Measurements from ENCODE around the gene UQCRHL. TPM values are rescaled to one million over a fixed set of nuclear protein-coding genes. Genes with fewer than 3 reads are reported as not detected.

The UQCRHL gene
- total RNA-seq, 1 experiment from 2014 or later: 11.2 TPM

- Histone ChIP-seq H3K9ac (ENCODE audit: low read length) (peak overlapping the region; percentile 12), H3K27me3 (ENCODE audit: low read length) (no peaks in the 10 kb centered on the region), H3K27ac (ENCODE audit: low read length) (peak overlapping the region; percentile 33), H3K4me2 (ENCODE audit: low read length) (peak overlapping the region; percentile 84), H3K79me2 (ENCODE audit: low read length) (peaks cover 49% of the 10 kb centered on the region), H3K4me1 (ENCODE audit: insufficient read depth, low read length) (peaks cover 54% of the 10 kb centered on the region), H4K20me1 (ENCODE audit: low read length) (no peaks in the 10 kb centered on the region), H3K9me3 (ENCODE audit: low read length) (no peaks in the 10 kb centered on the region), H3F3A (ENCODE audit: low read length, unreplicated experiment) (no peaks in the 10 kb centered on the region), H3K4me3 (ENCODE audit: low read length) (peak overlapping the region; percentile 86), H3K36me3 (ENCODE audit: low read depth, low read length) (no peaks in the 10 kb centered on the region), H2AFZ (ENCODE audit: low read length) (0 out of 2 replicates have a peak overlapping the region, but pooled peaks have one; percentile 6), H3K9me2 (replicated peaks; ENCODE audit: low read length) (no peaks in the 10 kb centered on the region)
- DNase-seq (peak; percentile 76), ATAC-seq (peak; percentile 19)
- intact Hi-C loops (cut with micrococcal nuclease): no loop called here
- no TSS peak for BruUV-seq (replicated peaks)
- ChIA-PET CTCF (no interaction called here), POLR2A (ENCODE audit: unreplicated experiment) (no interaction called here)
- TF ChIP-seq CTCF (conservative IDR thresholded peaks at IDR 0.05; ENCODE audit: low read depth, low read length) (no peak), EZH2 (IDR thresholded peaks at IDR 0.05; ENCODE audit: low read length, unreplicated experiment) (no peak), EZH2phosphoT487 (IDR thresholded peaks at IDR 0.05; ENCODE audit: borderline replicate concordance, low read length) (no peak)
These were observed 46.8 kb downstream of the UQCRHL start for GRCh38 chr1:15760520-15761211.

GRCh38 chr1:15758953-15759661, 48.3 kb downstream of the UQCRHL start:
- POLR2A ChIA-PET (ENCODE audit: unreplicated experiment): interaction anchor here (0.6 kb wide), 1 partner anchor 36 kb away, joined by 11 read pairs; no protein-coding TSS in a partner anchor
- BruUV-seq (replicated peaks): no TSS peak
- Histone ChIP-seq H3K36me3 (ENCODE audit: low read depth, low read length) (no peaks in the 10 kb centered on the region), H3K79me2 (ENCODE audit: low read length) (peaks cover 46% of the 10 kb centered on the region), H3K27me3 (ENCODE audit: low read length) (no peaks in the 10 kb centered on the region), H3K9me2 (replicated peaks; ENCODE audit: low read length) (no peaks in the 10 kb centered on the region), H4K20me1 (ENCODE audit: low read length) (no peaks in the 10 kb centered on the region), H3K27ac (ENCODE audit: low read length) (peak overlapping the region; percentile 21), H3K4me3 (ENCODE audit: low read length) (peak overlapping the region; percentile 86), H3K9me3 (ENCODE audit: low read length) (no peaks in the 10 kb centered on the region), H3K4me1 (ENCODE audit: insufficient read depth, low read length) (peaks cover 43% of the 10 kb centered on the region), H2AFZ (ENCODE audit: low read length) (peak overlapping the region; percentile 73), H3K9ac (ENCODE audit: low read length) (peak overlapping the region; percentile 94), H3K4me2 (ENCODE audit: low read length) (peak overlapping the region; percentile 84), H3F3A (ENCODE audit: low read length, unreplicated experiment) (no peaks in the 10 kb centered on the region)
- intact Hi-C loops (cut with micrococcal nuclease): no loop called here
- TF ChIP-seq EZH2phosphoT487 (IDR thresholded peaks at IDR 0.05; ENCODE audit: borderline replicate concordance, low read length) (no peak), EZH2 (IDR thresholded peaks at IDR 0.05; ENCODE audit: low read length, unreplicated experiment) (no peak), CTCF (conservative IDR thresholded peaks at IDR 0.05; ENCODE audit: low read depth, low read length) (no peak)
- DNase-seq: no peak
- CTCF ChIA-PET: interaction anchor here (0.6 kb wide), 2 partner anchors 161 to 163 kb away, joined by 4 read pairs; no protein-coding TSS in a partner anchor
- ATAC-seq: peak; percentile 22

Measured in PC-3 (cell line).